HepG2 (cell line): ENCODE data around the gene ALDH3B2. TPM values are rescaled to one million over a fixed set of nuclear protein-coding genes. Genes with fewer than 3 reads are reported as not detected.
A peak's percentile ranks its signal among the peaks of the same experiment; 100 is the strongest.

Source experiments
- AKAP8 ChIP-seq: sonication (generic); formaldehyde crosslinking; IDR thresholded peaks from 2 replicates; pipeline ENCODE4 v1.5.1; 2020; ENCODE audit warnings: mild to moderate bottlenecking, missing genetic modification reagents
- EP300 ChIP-seq, 3 experiments: sonication (generic) in 1 of 3; formaldehyde crosslinking in 1 of 3; IDR thresholded peaks; 2 replicates each; pipeline versions ENCODE4 v1.5.1 to v1.6.1; 2011 to 2020; ENCODE audit warnings: low read depth in 2 of 3, low read length in 2 of 3, borderline replicate concordance in 1 of 3, improper control_type of control experiment in 1 of 3, mild to moderate bottlenecking in 1 of 3, missing genetic modification reagents in 1 of 3, moderate library complexity in 1 of 3
- GZF1 ChIP-seq: sonication (generic); formaldehyde crosslinking; IDR thresholded peaks from 2 replicates; pipeline ENCODE4 v1.5.1; 2020; ENCODE audit warnings: mild to moderate bottlenecking, missing genetic modification reagents
- PHF8 ChIP-seq: sonication (generic); formaldehyde crosslinking; IDR thresholded peaks from 2 replicates; pipeline ENCODE4 v1.5.0; 2020; ENCODE audit warnings: missing genetic modification reagents
- RCOR2 ChIP-seq: IDR thresholded peaks from 2 replicates; pipeline ENCODE4 v1.6.1; 2016; ENCODE audit warnings: missing biosample characterization, missing genetic modification reagents
- ZBTB3 ChIP-seq: sonication (generic); formaldehyde crosslinking; IDR thresholded peaks from 2 replicates; pipeline ENCODE4 v1.4.0; 2020; ENCODE audit warnings: low read depth, mild to moderate bottlenecking, moderate library complexity, missing genetic modification reagents, borderline replicate concordance
- ZBTB40 ChIP-seq, 2 experiments: fragments of 450-650 bp in 1 of 2; sonication (generic) in 1 of 2; formaldehyde crosslinking in 1 of 2; IDR thresholded peaks; 2 replicates each; pipeline versions ENCODE4 v1.6.1 to v1.8.0; 2016 to 2022; ENCODE audit warnings: antibody characterized with exemption in 1 of 2, mild to moderate bottlenecking in 1 of 2, missing genetic modification reagents in 1 of 2
- ZHX2 ChIP-seq, 2 experiments: sonication (generic) in 1 of 2; formaldehyde crosslinking in 1 of 2; IDR thresholded peaks; 2 replicates each; pipeline versions ENCODE4 v1.6.1 to v1.9.0; 2014 to 2022; ENCODE audit warnings: antibody characterized with exemption in 1 of 2, borderline replicate concordance in 1 of 2, inconsistent platforms in 1 of 2, low read depth in 1 of 2, missing genetic modification reagents in 1 of 2
- ZNF20 ChIP-seq: sonication (generic); formaldehyde crosslinking; IDR thresholded peaks from 2 replicates; pipeline ENCODE4 v1.4.0; 2020; ENCODE audit warnings: mild to moderate bottlenecking, moderate library complexity, missing genetic modification reagents
- ZNF44 ChIP-seq: sonication (generic); formaldehyde crosslinking; IDR thresholded peaks from 2 replicates; pipeline ENCODE4 v1.5.1; 2020; ENCODE audit warnings: mild to moderate bottlenecking, missing genetic modification reagents
- ZNF749 ChIP-seq: sonication (generic); formaldehyde crosslinking; IDR thresholded peaks from 2 replicates; pipeline ENCODE4 v1.8.0; 2022; ENCODE audit warnings: mild to moderate bottlenecking, missing genetic modification reagents, moderate library complexity, borderline replicate concordance
- polyA plus RNA-seq, 8 experiments: library from polyadenylated mRNA; depleted of rRNA in 3 of 8; stranded (reverse) in 7 of 8; unstranded in 1 of 8; fragments of >200 nt; fragmentation: Illumina TruSeq in 4 of 8; extraction: Trizol in 4 of 8; gene quantifications; 2 replicates each; pipeline versions ENCODE4 v1.2.1 to v1.2.3, GENCODE V29; 2011 to 2016; ENCODE audit warnings: low read depth in 4 of 8, missing spikeins in 1 of 8, mixed read lengths in 1 of 8; ENCODE audit not compliant: insufficient read depth in 1 of 8
- total RNA-seq, 5 experiments: library from RNA; depleted of rRNA; stranded (reverse); fragments of >200 nt; fragmentation: Illumina TruSeq; extraction: Trizol; gene quantifications; 2 replicates each; pipeline ENCODE4 v1.2.3, GENCODE V29; 2016; ENCODE audit warnings: low read depth in 1 of 5

Gene ALDH3B2
- total and polyA plus RNA-seq, 2 of the 13 experiments (the other 11 are each of a cell fraction or from before 2014, with no cell fraction given): not detected

- no peak for TF ChIP-seq ZBTB40 (IDR thresholded peaks at IDR 0.05)
- 0 out of 2 replicates have a peak, but pooled peaks have one; percentile 35 for TF ChIP-seq ZBTB40 (CRISPR knock-in tag; IDR thresholded peaks at IDR 0.05)
- no peak for TF ChIP-seq ZNF20 (CRISPR knock-in tag)
- 0 out of 2 replicates have a peak, but pooled peaks have one; percentile 62 for TF ChIP-seq ZNF749
- peak; percentile 75; the same call in 1 of the 2 replicates for TF ChIP-seq RCOR2 (CRISPR knock-in tag)
- peak in 1 of 2 experiments; percentile 65; a peak in 1 of 4 replicates for TF ChIP-seq EP300 (IDR thresholded peaks at IDR 0.05; ENCODE audit: low read depth in 2 of 2, low read length in 2 of 2)
- TF ChIP-seq EP300 (CRISPR knock-in tag; IDR thresholded peaks at IDR 0.05; ENCODE audit: borderline replicate concordance): no peak
- TF ChIP-seq ZBTB3 (CRISPR knock-in tag): no peak
- no peak for TF ChIP-seq ZNF44 (CRISPR knock-in tag)
- TF ChIP-seq ZHX2 (IDR thresholded peaks at IDR 0.05; ENCODE audit: low read depth): peak; percentile 73
- no peak for TF ChIP-seq ZHX2 (CRISPR knock-in tag; IDR thresholded peaks at IDR 0.05; ENCODE audit: borderline replicate concordance)
- TF ChIP-seq GZF1 (CRISPR knock-in tag): peak; percentile 82; the same call in 1 of the 2 replicates
- TF ChIP-seq PHF8: peak; percentile 51; the same call in 1 of the 2 replicates
- TF ChIP-seq AKAP8 (CRISPR knock-in tag): no peak; the same call in 1 of the 2 replicates
Observed at GRCh38 chr11:67632175-67632981, 42.0 kb downstream of the ALDH3B2 start (continued).
